CD14-positive monocyte (primary cell): ENCODE results near the gene VPS8. TPM values are rescaled to one million over a fixed set of nuclear protein-coding genes. Genes with fewer than 3 reads are reported as not detected.
A peak's percentile ranks its signal among the peaks of the same experiment; 100 is the strongest.

Experiments
- DNase-seq, 3 donors: peaks; one replicate each; pipeline ENCODE4 v3.0.0-alpha.2; 2011 to 2022
- H2AFZ ChIP-seq: 2 replicates; pipeline ENCODE4 v1.6.0; 2012; ENCODE audit warnings: mild to moderate bottlenecking, low read depth, low read length, inconsistent platforms; ENCODE audit not compliant: insufficient read depth, poor library complexity, severe bottlenecking
- H3K27ac ChIP-seq, 2 donors: 1 replicate in 1 of 2; 2 replicates in 1 of 2; pipeline ENCODE4 v1.5.1; 2012 to 2013; ENCODE audit warnings: low read length in 2 of 2, control low read depth in 1 of 2, inconsistent platforms in 1 of 2, low read depth in 1 of 2, mild to moderate bottlenecking in 1 of 2
- H3K27me3 ChIP-seq, 2 donors: one replicate each; pipeline versions ENCODE4 v1.6.0 to v1.6.1; 2011 to 2013; ENCODE audit warnings: low read length in 2 of 2; ENCODE audit not compliant: control insufficient read depth in 2 of 2, insufficient read depth in 2 of 2
- H3K36me3 ChIP-seq, 2 donors: replicated peaks in 1 of 2; 1 replicate in 1 of 2; 2 replicates in 1 of 2; pipeline versions ENCODE4 v1.5.1 to v1.6.1; 2012 to 2013; ENCODE audit warnings: low read length in 2 of 2, control low read depth in 1 of 2, inconsistent platforms in 1 of 2, mild to moderate bottlenecking in 1 of 2; ENCODE audit not compliant: insufficient read depth in 2 of 2, control insufficient read depth in 1 of 2
- H3K4me1 ChIP-seq, 2 donors: 1 replicate in 1 of 2; 2 replicates in 1 of 2; pipeline versions ENCODE4 v1.5.1 to v1.6.1; 2012 to 2013; ENCODE audit warnings: low read length in 2 of 2, control low read depth in 1 of 2, inconsistent platforms in 1 of 2, mild to moderate bottlenecking in 1 of 2, moderate library complexity in 1 of 2; ENCODE audit not compliant: insufficient read depth in 2 of 2, control insufficient read depth in 1 of 2
- H3K4me2 ChIP-seq: replicated peaks from 2 replicates; pipeline ENCODE3; 2012; ENCODE audit warnings: low read length, moderate library complexity, mild to moderate bottlenecking; ENCODE audit not compliant: poor library complexity, severe bottlenecking; ENCODE audit errors: extremely low read depth
- H3K4me3 ChIP-seq, 3 experiments: fragments of 200-600 bp in 1 of 3; sonication (generic) in 1 of 3; replicated peaks in 1 of 3; 1 replicate in 2 of 3; 2 replicates in 1 of 3; pipeline ENCODE4 v1.5.1; 2011 to 2013; ENCODE audit warnings: low read length in 3 of 3, mild to moderate bottlenecking in 3 of 3, control low read depth in 2 of 3, low read depth in 2 of 3, inconsistent platforms in 1 of 3, moderate library complexity in 1 of 3
- H3K79me2 ChIP-seq: 2 replicates; pipeline ENCODE4 v1.6.0; 2012; ENCODE audit warnings: mild to moderate bottlenecking, control low read depth, inconsistent platforms, low read length, moderate library complexity; ENCODE audit not compliant: insufficient read depth
- H3K9ac ChIP-seq: 2 replicates; pipeline ENCODE4 v1.6.0; 2017; ENCODE audit warnings: low read length, mild to moderate bottlenecking; ENCODE audit not compliant: insufficient read depth, poor library complexity, severe bottlenecking
- H3K9me3 ChIP-seq, 2 donors: replicated peaks in 1 of 2; 1 replicate in 1 of 2; 2 replicates in 1 of 2; pipeline versions ENCODE4 v1.5.1 to v1.6.1; 2012 to 2013; ENCODE audit warnings: low read length in 2 of 2, control low read depth in 1 of 2; ENCODE audit not compliant: control insufficient read depth in 1 of 2, insufficient read depth in 1 of 2
- H4K20me1 ChIP-seq: 2 replicates; pipeline ENCODE4 v1.6.0; 2012; ENCODE audit warnings: mild to moderate bottlenecking, low read length, control low read depth, moderate library complexity; ENCODE audit not compliant: insufficient read depth
- H3K27ac Mint-ChIP-seq, 7 donors: one replicate each; pipeline ENCODE4 v1.8.0; 2020; ENCODE audit warnings: mild to moderate bottlenecking in 7 of 7, mixed read lengths in 7 of 7, moderate library complexity in 6 of 7, inconsistent platforms in 2 of 7
- H3K27me3 Mint-ChIP-seq, 3 donors: one replicate each; pipeline ENCODE4 v1.8.0; 2021 to 2022; ENCODE audit warnings: low read depth in 3 of 3, mild to moderate bottlenecking in 3 of 3, mixed read lengths in 3 of 3, moderate library complexity in 3 of 3, inconsistent platforms in 1 of 3
- H3K36me3 Mint-ChIP-seq, 2 donors: one replicate each; pipeline ENCODE4 v1.8.0; 2020; ENCODE audit warnings: mixed read lengths in 2 of 2, inconsistent platforms in 1 of 2, mild to moderate bottlenecking in 1 of 2
- H3K4me1 Mint-ChIP-seq: one replicate; pipeline ENCODE4 v1.8.0; 2020; ENCODE audit warnings: mild to moderate bottlenecking, mixed read lengths
- H3K4me3 Mint-ChIP-seq, 2 donors: one replicate each; pipeline ENCODE4 v1.8.0; 2020; ENCODE audit warnings: mild to moderate bottlenecking in 2 of 2, mixed read lengths in 2 of 2, moderate library complexity in 1 of 2
- H3K9me3 Mint-ChIP-seq, 7 donors: one replicate each; pipeline ENCODE4 v1.8.0; 2020 to 2022; ENCODE audit warnings: mixed read lengths in 7 of 7, mild to moderate bottlenecking in 6 of 7, moderate library complexity in 6 of 7, inconsistent platforms in 2 of 7
- WGBS: methylation state at CpG from one replicate; pipeline ENCODE4 v1.1.5; 2013; ENCODE audit warnings: missing lambda C conversion rate; ENCODE audit not compliant: insufficient coverage; 5-methylcytosine and 5-hydroxymethylcytosine counted together
- intact Hi-C, 2 donors: fragments of 100-400 bp; cut with micrococcal nuclease; formaldehyde crosslinking; loops; one replicate each; pipeline versions ENCODE4 v1.15.0 to v1.15.1; 2023
- polyA plus RNA-seq, 3 donors: library from polyadenylated mRNA; depleted of rRNA in 1 of 3; unstranded in 2 of 3; stranded (reverse) in 1 of 3; fragments of 300-500 nt in 2 of 3; fragments of >200 nt in 1 of 3; fragmentation: Illumina TruSeq in 2 of 3; gene quantifications; 1 replicate in 2 of 3; 2 replicates in 1 of 3; pipeline ENCODE4 v1.2.3, GENCODE V29; 2012 to 2021
- TF ChIP-seq, protein P1 (sequence below): fragments of 200-600 bp; IDR thresholded peaks from one replicate; pipeline ENCODE4 v1.8.0; 2022; ENCODE audit warnings: antibody characterized with exemption, mild to moderate bottlenecking

The VPS8 gene
- polyA plus RNA-seq, 3 donors = 22.0 to 42.3 (median 29.2) TPM

DNA sequence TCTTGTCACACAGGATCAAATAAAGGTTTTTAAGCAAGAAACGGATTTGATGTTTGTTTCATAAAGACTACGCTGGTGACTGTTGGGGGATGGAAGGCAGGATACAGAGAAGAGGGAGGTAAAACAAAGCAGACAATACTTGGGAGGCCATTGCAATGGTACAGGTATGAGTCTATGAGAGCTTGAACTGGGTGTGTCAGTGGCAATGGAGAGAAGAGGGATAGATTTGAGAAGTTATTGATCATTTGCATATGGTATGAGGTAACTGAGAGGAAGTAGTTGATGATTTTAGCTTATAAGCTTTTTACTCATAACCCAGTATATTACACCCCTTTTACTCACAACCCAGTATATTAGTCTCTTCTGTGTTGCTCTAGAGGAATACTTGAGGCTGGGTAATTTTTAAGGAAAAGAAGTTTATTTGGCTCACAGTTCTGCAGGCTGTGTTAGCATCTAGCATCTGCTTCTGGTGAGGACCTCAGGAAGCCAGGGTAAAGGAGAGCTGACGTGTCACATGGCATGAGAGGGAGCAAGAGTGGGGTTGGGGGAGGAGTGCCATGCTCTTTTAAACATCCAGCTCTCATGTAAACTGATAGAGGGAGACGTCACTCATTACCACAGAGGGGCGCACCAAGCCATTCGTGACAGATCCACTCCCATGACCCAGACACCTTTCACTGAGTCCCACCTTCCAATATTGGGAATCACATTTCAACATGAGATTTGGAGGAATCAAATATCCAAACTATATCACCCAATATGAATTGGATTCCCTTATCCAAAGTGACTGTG, 153.9 kb downstream of the VPS8 start:
- H3K36me3 Mint-ChIP-seq = peaks cover 71 to 80% of the 10 kb centered on the region in 2 donors
- no peaks in the 10 kb centered on the region for H3K4me1 ChIP-seq
- no peak overlapping the region for H3K9ac ChIP-seq
- H3K9me3 ChIP-seq = no peaks in the 10 kb centered on the region
- peaks cover 56 to 87% of the 10 kb centered on the region in 2 donors for H3K36me3 ChIP-seq
- H3K4me1 Mint-ChIP-seq = no peaks in the 10 kb centered on the region
- H3K27me3 ChIP-seq = no peaks in the 10 kb centered on the region
- no peaks in the 10 kb centered on the region for H4K20me1 ChIP-seq
- no peaks in the 10 kb centered on the region for H3K27me3 Mint-ChIP-seq
- no peaks in the 10 kb centered on the region for H3K79me2 ChIP-seq
- WGBS = 100% methylated on average over 2 of the region's 6 CpGs
- H2AFZ ChIP-seq = no peak overlapping the region
- no peak for DNase-seq
- no peak overlapping the region for H3K27ac ChIP-seq
- H3K9me3 Mint-ChIP-seq = peaks cover 0 to 2% (median 0%) of the 10 kb centered on the region in 7 donors
- H3K4me3 Mint-ChIP-seq = no peak overlapping the region
- peak overlapping the region in 1 of 7 donors; percentile 51 for H3K27ac Mint-ChIP-seq
- intact Hi-C loops = no loop called here
- TF ChIP-seq, protein P1, sequence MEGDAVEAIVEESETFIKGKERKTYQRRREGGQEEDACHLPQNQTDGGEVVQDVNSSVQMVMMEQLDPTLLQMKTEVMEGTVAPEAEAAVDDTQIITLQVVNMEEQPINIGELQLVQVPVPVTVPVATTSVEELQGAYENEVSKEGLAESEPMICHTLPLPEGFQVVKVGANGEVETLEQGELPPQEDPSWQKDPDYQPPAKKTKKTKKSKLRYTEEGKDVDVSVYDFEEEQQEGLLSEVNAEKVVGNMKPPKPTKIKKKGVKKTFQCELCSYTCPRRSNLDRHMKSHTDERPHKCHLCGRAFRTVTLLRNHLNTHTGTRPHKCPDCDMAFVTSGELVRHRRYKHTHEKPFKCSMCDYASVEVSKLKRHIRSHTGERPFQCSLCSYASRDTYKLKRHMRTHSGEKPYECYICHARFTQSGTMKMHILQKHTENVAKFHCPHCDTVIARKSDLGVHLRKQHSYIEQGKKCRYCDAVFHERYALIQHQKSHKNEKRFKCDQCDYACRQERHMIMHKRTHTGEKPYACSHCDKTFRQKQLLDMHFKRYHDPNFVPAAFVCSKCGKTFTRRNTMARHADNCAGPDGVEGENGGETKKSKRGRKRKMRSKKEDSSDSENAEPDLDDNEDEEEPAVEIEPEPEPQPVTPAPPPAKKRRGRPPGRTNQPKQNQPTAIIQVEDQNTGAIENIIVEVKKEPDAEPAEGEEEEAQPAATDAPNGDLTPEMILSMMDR = no peak
- no peak overlapping the region for H3K4me2 ChIP-seq
- H3K4me3 ChIP-seq = no peak overlapping the region

DNA sequence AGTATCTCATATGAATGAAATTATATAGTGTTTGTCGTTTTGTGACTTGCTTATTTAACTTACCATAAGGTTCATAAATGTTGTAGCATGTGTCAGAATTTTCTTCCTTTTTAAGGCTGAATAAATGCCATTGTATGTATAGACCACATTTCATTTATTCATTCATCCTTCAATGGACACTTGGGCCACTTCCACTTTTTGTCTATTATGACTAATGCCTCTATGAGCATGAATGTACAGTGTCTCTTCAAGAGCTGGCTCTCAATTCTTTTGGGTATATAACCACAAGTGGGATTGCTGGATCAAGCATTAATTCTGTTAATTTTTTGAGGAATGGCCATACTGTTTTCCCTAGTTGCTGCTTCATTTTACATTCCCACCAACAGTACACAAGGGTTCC, 156.1 kb downstream of the VPS8 start:
- Histone ChIP-seq H3K4me1 (no peaks in the 10 kb centered on the region), H3K36me3 (peaks cover 59 to 94% of the 10 kb centered on the region in 2 donors), H3K9ac (no peak overlapping the region), H4K20me1 (no peaks in the 10 kb centered on the region), H2AFZ (no peak overlapping the region), H3K27me3 (no peaks in the 10 kb centered on the region), H3K9me3 (no peaks in the 10 kb centered on the region), H3K79me2 (no peaks in the 10 kb centered on the region), H3K4me2 (no peak overlapping the region), H3K27ac (no peak overlapping the region), H3K4me3 (no peak overlapping the region)
- DNase-seq = no peak
- Mint-ChIP-seq H3K27ac (no peak overlapping the region), H3K4me3 (no peak overlapping the region), H3K27me3 (no peaks in the 10 kb centered on the region), H3K36me3 (peaks cover 75 to 84% of the 10 kb centered on the region in 2 donors), H3K9me3 (peaks cover 0 to 2% (median 0%) of the 10 kb centered on the region in 7 donors), H3K4me1 (no peaks in the 10 kb centered on the region)
- intact Hi-C loops = no loop called here
- no CpG with 5 or more reads among the region's 1 CpG for WGBS
- TF ChIP-seq, protein P1 = no peak
